GM10248 (cell line): ENCODE results near the gene MFSD11.
"Not testable (repeated sequence)": the region's sequence is repeated elsewhere in the genome, so short reads cannot be mapped to it uniquely, and the experiment has no call there.

Experiments used
- CTCF ChIA-PET: fragments of 300-600 bp; sonication (Branson Sonifier 250); formaldehyde crosslinking; extraction: SDS; loops from one replicate; lab custom pipeline; 2021; ENCODE audit warnings: antibody characterized with exemption; lab: Yijun Ruan, JAX
- POLR2A ChIA-PET: fragments of 350-650 bp; sonication (Branson Sonifier 250); formaldehyde crosslinking; extraction: SDS; loops from one replicate; lab custom pipeline; 2020; ENCODE audit warnings: antibody characterized with exemption; lab: Yijun Ruan, JAX
- DNase-seq: peaks from one replicate; pipeline ENCODE4 v3.0.0; 2012; ENCODE audit errors: extremely low spot score
- CTCF ChIP-seq: IDR thresholded peaks from 2 replicates; pipeline ENCODE4 v1.5.1; 2012; ENCODE audit warnings: mild to moderate bottlenecking, low read depth; ENCODE audit errors: extremely low read depth, missing control alignments, control extremely low read depth

Gene MFSD11

GRCh38 chr17:76695059-76695831 is 42.7 kb upstream of the MFSD11 start:
- no peak for TF ChIP-seq CTCF
- ChIA-PET POLR2A (no interaction called here), CTCF (interaction anchor here (1.0 to 3.8 kb wide), 3 partner anchors 14 to 72 kb away, joined by 4 to 20 read pairs (median 8); no protein-coding TSS in a partner anchor)
- DNase-seq: no peak

GRCh38 chr17:76696763-76697701 is 40.9 kb upstream of the MFSD11 start:
- TF ChIP-seq CTCF: no peak
- peak; percentile 62 for DNase-seq
- ChIA-PET CTCF (interaction anchor here (1.0 to 3.8 kb wide), 3 partner anchors 9 to 18 kb away, joined by 3 to 20 read pairs (median 8); no protein-coding TSS in a partner anchor), POLR2A (no interaction called here)

- no peak for TF ChIP-seq CTCF
- no peak for DNase-seq
- CTCF ChIA-PET: interaction anchor here (1.0 to 3.8 kb wide), 2 partner anchors 10 to 16 kb away, joined by 3 to 20 read pairs; no protein-coding TSS in a partner anchor
- POLR2A ChIA-PET: no interaction called here
Observed at GRCh38 chr17:76697702-76698465, 40.0 kb upstream of the MFSD11 start.

GRCh38 chr17:76698466-76698977 is 39.4 kb upstream of the MFSD11 start:
- DNase-seq, POLR2A ChIA-PET: not testable (repeated sequence)
- CTCF ChIA-PET: interaction anchor here (1.1 to 3.8 kb wide), 2 partner anchors 17 kb away, joined by 3 to 20 read pairs; no protein-coding TSS in a partner anchor

GRCh38 chr17:76700270-76700616 is 37.7 kb upstream of the MFSD11 start:
- DNase-seq: no peak
- CTCF ChIA-PET: no interaction called here
- POLR2A ChIA-PET: no interaction called here
- no peak for TF ChIP-seq CTCF

- TF ChIP-seq CTCF: no peak
- CTCF ChIA-PET: interaction anchor here (1.3 to 2.7 kb wide), 3 partner anchors 13 to 178 kb away, joined by 3 to 8 read pairs (median 5); no protein-coding TSS in a partner anchor
- POLR2A ChIA-PET: no interaction called here
- DNase-seq: no peak
Observed at GRCh38 chr17:76700617-76701470, 37.1 kb upstream of the MFSD11 start.
